ENCODE data around the gene AKNAD1. TPM values are rescaled to one million over a fixed set of nuclear protein-coding genes. Genes with fewer than 3 reads are reported as not detected.

AKNAD1 gene
- polyA plus RNA-seq, 3 donors, result not detected

DNA sequence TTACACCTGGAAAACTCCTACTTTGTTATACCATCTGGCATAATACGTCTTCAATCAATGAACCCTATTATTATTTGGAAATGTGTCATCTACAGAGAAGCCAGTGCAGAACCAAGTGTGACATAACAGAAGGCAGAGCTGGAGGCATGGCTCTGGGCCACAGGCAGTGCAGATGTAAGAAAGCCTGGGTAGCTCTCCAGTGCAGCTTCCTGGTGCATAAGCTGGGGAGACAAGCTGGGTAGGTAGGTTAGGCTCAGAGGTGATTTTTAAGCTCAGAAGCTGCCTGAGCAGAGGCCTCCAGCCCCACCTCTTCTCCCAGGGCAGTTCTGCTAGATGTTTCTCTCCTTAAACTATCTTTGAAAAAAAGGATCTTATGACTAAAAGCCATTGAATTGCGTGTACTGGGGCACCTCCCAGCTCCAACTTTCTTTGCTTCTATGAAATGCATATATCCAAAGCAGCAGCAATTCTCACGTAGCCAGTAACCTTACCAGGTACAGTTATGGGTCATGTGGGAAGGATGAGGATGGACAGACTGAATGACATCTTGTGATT lies 30.7 kb downstream of the AKNAD1 start:
- WGBS (ENCODE audit: insufficient coverage), result no CpG with 5 or more reads among the region's 3 CpGs
- no peak overlapping the region for H3K4me2 ChIP-seq (replicated peaks; ENCODE audit: extremely low read depth, low read length, poor library complexity, severe bottlenecking)

DNA sequence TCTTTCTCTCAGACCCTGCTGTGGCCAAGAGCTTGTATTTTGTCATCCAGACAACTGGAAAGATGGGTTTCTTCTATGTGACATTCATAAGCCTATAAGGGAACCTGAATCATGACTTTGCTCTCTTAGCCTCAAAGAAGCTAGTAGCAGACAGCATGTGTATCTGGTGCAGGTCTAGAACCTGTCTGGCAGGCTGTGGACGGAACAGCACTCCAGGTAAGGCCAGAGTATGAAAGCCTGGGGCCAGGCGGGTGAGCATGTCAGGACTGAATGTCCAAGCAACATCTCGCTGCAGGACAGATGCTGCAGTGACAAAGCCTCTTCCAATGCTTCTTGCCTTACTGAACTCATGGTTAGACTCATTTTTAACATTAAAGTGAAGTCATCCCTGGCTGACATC lies 32.8 kb downstream of the AKNAD1 start:
- no peak overlapping the region for H3K4me3 ChIP-seq (replicated peaks in 1 of 3; ENCODE audit: low read depth in 2 of 3, low read length in 3 of 3)
- 92% methylated on average over 3 of the region's 3 CpGs for WGBS (ENCODE audit: insufficient coverage)
- TF ChIP-seq, protein P1, sequence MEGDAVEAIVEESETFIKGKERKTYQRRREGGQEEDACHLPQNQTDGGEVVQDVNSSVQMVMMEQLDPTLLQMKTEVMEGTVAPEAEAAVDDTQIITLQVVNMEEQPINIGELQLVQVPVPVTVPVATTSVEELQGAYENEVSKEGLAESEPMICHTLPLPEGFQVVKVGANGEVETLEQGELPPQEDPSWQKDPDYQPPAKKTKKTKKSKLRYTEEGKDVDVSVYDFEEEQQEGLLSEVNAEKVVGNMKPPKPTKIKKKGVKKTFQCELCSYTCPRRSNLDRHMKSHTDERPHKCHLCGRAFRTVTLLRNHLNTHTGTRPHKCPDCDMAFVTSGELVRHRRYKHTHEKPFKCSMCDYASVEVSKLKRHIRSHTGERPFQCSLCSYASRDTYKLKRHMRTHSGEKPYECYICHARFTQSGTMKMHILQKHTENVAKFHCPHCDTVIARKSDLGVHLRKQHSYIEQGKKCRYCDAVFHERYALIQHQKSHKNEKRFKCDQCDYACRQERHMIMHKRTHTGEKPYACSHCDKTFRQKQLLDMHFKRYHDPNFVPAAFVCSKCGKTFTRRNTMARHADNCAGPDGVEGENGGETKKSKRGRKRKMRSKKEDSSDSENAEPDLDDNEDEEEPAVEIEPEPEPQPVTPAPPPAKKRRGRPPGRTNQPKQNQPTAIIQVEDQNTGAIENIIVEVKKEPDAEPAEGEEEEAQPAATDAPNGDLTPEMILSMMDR (IDR thresholded peaks at IDR 0.05), result no peak

More for the DNA sequence above, 30.7 kb downstream of the AKNAD1 start:
- Histone ChIP-seq H2AFZ (ENCODE audit: insufficient read depth, low read depth, low read length, poor library complexity, severe bottlenecking) (no peak overlapping the region), H4K20me1 (ENCODE audit: insufficient read depth, low read length) (no peaks in the 10 kb centered on the region), H3K4me3 (replicated peaks in 1 of 3; ENCODE audit: low read depth in 2 of 3, low read length in 3 of 3) (no peak overlapping the region), H3K79me2 (ENCODE audit: insufficient read depth, low read length) (no peaks in the 10 kb centered on the region), H3K9ac (ENCODE audit: insufficient read depth, low read length, poor library complexity, severe bottlenecking) (no peak overlapping the region), H3K9me3 (replicated peaks in 1 of 2; ENCODE audit: control insufficient read depth in 1 of 2, insufficient read depth in 1 of 2, low read length in 2 of 2) (no peaks in the 10 kb centered on the region), H3K36me3 (replicated peaks in 1 of 2; ENCODE audit: control insufficient read depth in 1 of 2, insufficient read depth in 2 of 2, low read length in 2 of 2) (no peaks in the 10 kb centered on the region), H3K27me3 (ENCODE audit: control insufficient read depth in 2 of 2, insufficient read depth in 2 of 2, low read length in 2 of 2) (no peaks in the 10 kb centered on the region), H3K4me1 (ENCODE audit: control insufficient read depth in 1 of 2, insufficient read depth in 2 of 2, low read length in 2 of 2) (peaks cover 6 to 7% of the 10 kb centered on the region in 2 donors), H3K27ac (ENCODE audit: low read depth in 1 of 2, low read length in 2 of 2) (no peak overlapping the region)
- Mint-ChIP-seq H3K4me3 (no peak overlapping the region), H3K27me3 (ENCODE audit: low read depth in 3 of 3) (peaks cover 0 to 5% (median 0%) of the 10 kb centered on the region in 3 donors), H3K9me3 (peaks cover 0 to 3% (median 0%) of the 10 kb centered on the region in 7 donors), H3K4me1 (peaks cover 13% of the 10 kb centered on the region), H3K36me3 (no peaks in the 10 kb centered on the region), H3K27ac (no peak overlapping the region)
- intact Hi-C loops (cut with micrococcal nuclease), result no loop called here
- DNase-seq, result no peak
- TF ChIP-seq, protein P1 (IDR thresholded peaks at IDR 0.05), result no peak

More for the DNA sequence above, 32.8 kb downstream of the AKNAD1 start:
- no peak overlapping the region for H2AFZ ChIP-seq (ENCODE audit: insufficient read depth, low read depth, low read length, poor library complexity, severe bottlenecking)
- DNase-seq, result no peak
- H3K4me2 ChIP-seq (replicated peaks; ENCODE audit: extremely low read depth, low read length, poor library complexity, severe bottlenecking), result no peak overlapping the region
- Mint-ChIP-seq H3K9me3 (peaks cover 0 to 3% (median 0%) of the 10 kb centered on the region in 7 donors), H3K4me3 (no peak overlapping the region), H3K36me3 (no peaks in the 10 kb centered on the region), H3K4me1 (peaks cover 2% of the 10 kb centered on the region), H3K27ac (no peak overlapping the region), H3K27me3 (ENCODE audit: low read depth in 3 of 3) (peaks cover 0 to 5% (median 0%) of the 10 kb centered on the region in 3 donors)
- H3K9me3 ChIP-seq (replicated peaks in 1 of 2; ENCODE audit: control insufficient read depth in 1 of 2, insufficient read depth in 1 of 2, low read length in 2 of 2), result no peaks in the 10 kb centered on the region
- no peaks in the 10 kb centered on the region for H3K79me2 ChIP-seq (ENCODE audit: insufficient read depth, low read length)
- H3K4me1 ChIP-seq (ENCODE audit: control insufficient read depth in 1 of 2, insufficient read depth in 2 of 2, low read length in 2 of 2), result no peaks in the 10 kb centered on the region
- H3K27me3 ChIP-seq (ENCODE audit: control insufficient read depth in 2 of 2, insufficient read depth in 2 of 2, low read length in 2 of 2), result no peaks in the 10 kb centered on the region
- no peak overlapping the region for H3K9ac ChIP-seq (ENCODE audit: insufficient read depth, low read length, poor library complexity, severe bottlenecking)
- intact Hi-C loops (cut with micrococcal nuclease), result no loop called here
- H3K27ac ChIP-seq (ENCODE audit: low read depth in 1 of 2, low read length in 2 of 2), result no peak overlapping the region
- H3K36me3 ChIP-seq (replicated peaks in 1 of 2; ENCODE audit: control insufficient read depth in 1 of 2, insufficient read depth in 2 of 2, low read length in 2 of 2), result no peaks in the 10 kb centered on the region
- H4K20me1 ChIP-seq (ENCODE audit: insufficient read depth, low read length), result no peaks in the 10 kb centered on the region
